ENCODE results near the gene CFAP53.
A peak's percentile ranks its signal among the peaks of the same experiment; 100 is the strongest.
"Not testable (repeated sequence)": the region's sequence is repeated elsewhere in the genome, so short reads cannot be mapped to it uniquely, and the experiment has no call there.

CFAP53 gene

GRCh38 chr18:50311650-50312049 is 45.4 kb upstream of the CFAP53 start:
- CTCF ChIA-PET: no interaction called here
- H3K27ac ChIP-seq: no peak overlapping the region
- TF ChIP-seq CTCF (conservative IDR thresholded peaks at IDR 0.05; ENCODE audit: low read depth): no peak
- DNase-seq (ENCODE audit: low spot score): no peak
- POLR2A ChIA-PET (ENCODE audit: low non-redundant PET): no interaction called here

- TF ChIP-seq CTCF (conservative IDR thresholded peaks at IDR 0.05; ENCODE audit: low read depth): no peak
- H3K27ac ChIP-seq: no peak overlapping the region
- no peak for DNase-seq (ENCODE audit: low spot score)
- ChIA-PET POLR2A (ENCODE audit: low non-redundant PET) (no interaction called here), CTCF (interaction anchor here (0.5 to 0.6 kb wide), 2 partner anchors 71 to 680 kb away, joined by 3 read pairs; no protein-coding TSS in a partner anchor)
Observed at GRCh38 chr18:50310080-50310479, 43.8 kb upstream of the CFAP53 start.

GRCh38 chr18:50308851-50309250 is 42.6 kb upstream of the CFAP53 start:
- H3K27ac ChIP-seq; POLR2A ChIA-PET (ENCODE audit: low non-redundant PET); DNase-seq (ENCODE audit: low spot score): not testable (repeated sequence)
- CTCF ChIA-PET: interaction anchor here (0.7 to 0.9 kb wide), 2 partner anchors 24 to 30 kb away, joined by 3 to 4 read pairs; no protein-coding TSS in a partner anchor

- H3K27ac ChIP-seq: peak overlapping the region; percentile 81
- POLR2A ChIA-PET (ENCODE audit: low non-redundant PET): interaction anchor here (0.5 kb wide), 1 partner anchor 54 kb away, joined by 5 read pairs; no protein-coding TSS in a partner anchor
- no peak for TF ChIP-seq CTCF (conservative IDR thresholded peaks at IDR 0.05; ENCODE audit: low read depth)
- CTCF ChIA-PET: interaction anchor here (0.7 kb wide), 1 partner anchor 29 kb away, joined by 4 read pairs; no protein-coding TSS in a partner anchor
- DNase-seq (ENCODE audit: low spot score): peak; percentile 82
Observed at GRCh38 chr18:50307738-50308470, 41.6 kb upstream of the CFAP53 start.

- ChIA-PET CTCF (no interaction called here), POLR2A (ENCODE audit: low non-redundant PET) (interaction anchor here (0.5 kb wide), 1 partner anchor 54 kb away, joined by 5 read pairs; no protein-coding TSS in a partner anchor)
- no peak for DNase-seq (ENCODE audit: low spot score)
- H3K27ac ChIP-seq: peak overlapping the region; percentile 81
- TF ChIP-seq CTCF (conservative IDR thresholded peaks at IDR 0.05; ENCODE audit: low read depth): no peak
Observed at GRCh38 chr18:50307400-50307737, 41.1 kb upstream of the CFAP53 start.

GRCh38 chr18:50306944-50307343 is 40.6 kb upstream of the CFAP53 start:
- ChIA-PET POLR2A (ENCODE audit: low non-redundant PET) (interaction anchor here (0.5 kb wide), 1 partner anchor 53 kb away, joined by 5 read pairs; no protein-coding TSS in a partner anchor), CTCF (no interaction called here)
- DNase-seq (ENCODE audit: low spot score): no peak
- TF ChIP-seq CTCF (conservative IDR thresholded peaks at IDR 0.05; ENCODE audit: low read depth): no peak
- peak overlapping the region; percentile 81 for H3K27ac ChIP-seq

GRCh38 chr18:50301074-50301473 is 34.8 kb upstream of the CFAP53 start:
- no peak for DNase-seq (ENCODE audit: low spot score)
- POLR2A ChIA-PET (ENCODE audit: low non-redundant PET): no interaction called here
- CTCF ChIA-PET: no interaction called here
- H3K27ac ChIP-seq: no peak overlapping the region
- TF ChIP-seq CTCF (conservative IDR thresholded peaks at IDR 0.05; ENCODE audit: low read depth): no peak
